DMS53 treated with DMSO at 0.1 percent for 48 hours (cell line): ENCODE measurements around the gene MAST4.

Source experiments
- DNase-seq: peaks from one replicate; lab custom pipeline; 2025; ENCODE audit not compliant: unreplicated experiment; lab: John Stamatoyannopoulos, UW

The MAST4 gene

DNA sequence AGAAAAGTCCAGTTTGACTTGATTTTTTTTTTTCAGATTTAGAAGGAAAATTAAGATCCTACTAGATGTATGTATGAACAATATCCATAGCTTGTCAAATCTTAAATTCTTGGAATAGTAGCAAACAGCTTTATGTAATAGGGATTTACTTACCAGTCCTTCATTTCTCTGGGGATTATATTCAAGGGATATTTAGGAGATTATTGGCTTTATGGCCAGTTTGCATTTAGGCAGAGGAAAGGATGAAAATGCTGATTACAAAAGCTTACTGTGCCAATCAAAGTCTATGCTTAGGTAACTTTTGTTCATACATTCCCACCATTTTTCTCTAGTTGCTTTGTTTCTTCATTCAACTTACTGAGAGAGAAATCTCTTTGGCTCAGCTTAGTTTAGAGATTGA lies 47.9 kb downstream of the MAST4 start:
- no peak for DNase-seq

DNA sequence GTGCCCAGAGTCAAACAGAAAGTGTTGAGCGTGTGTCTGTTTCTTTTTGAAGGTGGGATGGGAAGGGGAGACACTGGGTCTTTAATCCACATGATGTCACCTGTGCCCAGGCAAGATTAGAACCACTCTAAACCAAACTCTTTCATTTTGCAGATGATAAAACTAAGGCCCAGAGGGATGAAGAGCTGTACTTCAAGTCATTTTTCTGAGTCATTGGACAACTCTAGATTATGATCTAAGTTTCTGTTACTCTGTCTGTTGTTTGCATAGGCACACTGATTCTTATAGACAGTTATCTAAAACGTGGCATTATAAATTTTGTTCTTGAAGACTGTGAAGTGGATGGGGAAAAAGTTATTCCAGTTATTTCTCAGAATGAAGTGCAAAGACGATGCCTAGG lies 48.8 kb downstream of the MAST4 start:
- DNase-seq: no peak

DNA sequence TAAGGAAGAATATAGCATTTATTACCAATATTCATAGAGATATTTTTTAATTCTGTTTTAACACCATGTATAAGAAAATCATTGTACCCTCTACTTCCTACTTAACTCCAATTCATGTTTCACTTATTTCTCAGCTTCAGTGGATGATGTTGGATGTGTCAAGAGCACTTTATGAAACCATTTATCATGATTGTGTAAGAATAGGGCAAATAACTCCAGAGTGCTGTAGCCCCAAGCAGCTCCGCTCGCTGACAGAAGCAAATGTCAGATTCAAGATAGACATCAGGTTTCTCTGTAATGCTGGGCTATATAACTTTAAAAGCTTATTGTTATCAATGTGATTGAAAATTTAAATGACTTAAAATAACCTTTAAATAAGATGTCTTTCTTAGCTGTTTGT lies 50.4 kb downstream of the MAST4 start:
- DNase-seq: no peak

DNA sequence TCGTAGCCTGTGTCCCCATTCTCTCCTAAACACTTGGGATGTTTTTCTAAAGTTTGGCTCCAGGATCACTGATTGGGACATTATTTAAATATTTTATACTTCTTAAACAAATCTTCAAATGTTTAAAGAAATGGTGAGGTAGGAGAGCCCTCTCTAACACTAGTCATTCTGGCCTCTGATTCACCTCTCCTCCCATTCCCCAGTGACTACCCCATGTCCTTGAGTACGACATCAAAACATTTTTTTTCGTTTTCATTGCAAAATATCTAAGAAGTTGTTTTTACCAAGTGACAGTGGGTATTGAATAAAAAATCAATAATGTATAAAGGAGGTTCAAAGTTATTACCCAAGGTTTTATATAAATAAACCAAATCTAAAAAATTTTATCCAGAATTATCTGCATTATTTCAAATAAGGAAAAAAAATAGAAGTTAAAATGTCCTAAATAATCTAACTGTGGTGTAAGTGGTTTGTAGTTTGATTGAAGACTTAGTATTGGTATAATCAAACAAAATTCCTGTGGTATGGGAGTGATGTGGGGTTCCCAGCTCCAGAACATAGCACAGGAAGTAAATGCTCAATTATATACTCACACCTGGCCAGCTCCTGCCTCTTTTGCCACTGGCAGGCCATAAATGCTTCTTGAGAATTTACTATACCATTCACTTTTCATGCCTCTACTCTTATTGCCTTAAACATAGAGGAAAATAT lies 51.1 kb downstream of the MAST4 start:
- no peak for DNase-seq

DNA sequence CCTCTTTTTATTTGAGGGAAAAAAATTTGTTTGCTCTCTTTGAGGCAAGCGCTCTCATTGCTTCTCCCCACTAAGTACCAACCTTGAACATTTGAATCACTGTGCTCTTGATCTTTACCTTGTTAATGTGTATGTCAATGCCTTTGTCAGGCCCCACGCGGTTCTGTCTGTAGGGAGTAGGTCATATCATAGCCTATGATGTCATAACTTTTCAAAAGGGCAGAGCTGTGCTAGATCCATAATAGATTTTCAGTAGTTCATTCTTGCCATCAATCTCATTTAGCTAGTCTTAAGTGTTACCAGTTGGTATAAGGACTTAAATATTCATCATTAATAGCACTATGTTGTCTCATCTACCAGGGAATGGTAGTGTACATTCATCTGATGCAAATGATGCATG lies 56.6 kb downstream of the MAST4 start:
- no peak for DNase-seq

DNA sequence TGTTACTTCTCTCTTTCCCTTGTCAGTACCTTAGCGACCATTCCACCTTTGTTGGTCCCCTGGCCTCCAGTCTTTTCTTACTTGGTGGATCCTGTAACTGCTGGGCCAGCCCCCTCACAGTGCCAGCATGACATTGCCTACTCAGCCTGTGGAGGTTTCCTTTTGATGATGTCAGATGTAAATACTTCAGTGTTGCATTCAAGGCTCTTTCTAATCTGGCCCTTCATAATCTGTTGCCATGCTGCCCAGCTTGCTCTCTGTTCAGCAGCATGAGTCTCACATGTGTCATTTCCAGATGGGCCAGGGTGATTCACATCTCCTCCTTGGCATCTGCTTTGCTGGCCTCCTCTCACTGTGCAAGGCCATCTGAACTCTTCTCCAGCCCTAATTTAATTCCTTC lies 57.1 kb downstream of the MAST4 start:
- peak; percentile 53 for DNase-seq

DNA sequence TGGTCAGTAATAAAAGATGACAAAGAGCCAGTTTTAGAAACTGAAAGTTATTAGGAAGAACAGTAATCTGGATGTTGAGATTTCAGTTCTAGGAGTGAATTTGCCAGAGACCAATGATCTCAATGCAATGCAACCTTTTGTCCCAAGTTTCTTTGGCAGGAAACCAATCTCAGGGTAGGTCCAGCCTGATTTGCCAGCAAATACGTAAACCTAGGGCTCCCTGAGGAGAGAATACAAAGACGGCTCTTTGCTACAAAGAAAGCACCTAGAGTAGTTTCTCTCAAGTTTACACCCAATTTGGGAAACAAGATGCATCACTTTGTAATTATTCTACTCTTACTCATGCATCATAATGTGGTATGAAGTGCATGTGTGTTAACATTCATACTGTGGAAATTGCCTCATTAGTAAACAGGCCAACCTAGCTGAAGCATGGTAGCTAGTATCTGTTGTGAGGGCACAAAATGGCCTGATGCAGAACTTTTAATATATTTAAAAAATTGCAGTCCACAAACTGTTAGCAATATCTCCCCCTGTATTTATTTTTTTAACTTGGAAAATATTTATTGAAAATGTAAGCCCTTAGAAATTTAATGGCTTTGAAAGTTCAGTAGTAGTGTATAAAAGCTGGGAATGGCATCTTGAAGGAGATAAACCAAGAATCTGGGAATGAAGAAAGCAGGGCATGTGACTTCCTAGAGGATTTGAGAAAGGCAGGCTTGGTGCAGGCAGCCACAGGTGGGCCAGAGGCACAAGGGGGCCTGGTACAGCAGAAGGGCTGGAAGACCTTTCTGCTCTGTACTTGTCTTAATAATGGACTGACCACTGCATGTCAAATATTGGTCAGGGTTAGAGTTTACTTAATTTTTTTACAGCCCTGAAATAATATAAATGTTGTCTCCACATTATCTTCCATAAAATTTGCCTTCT lies 59.5 kb downstream of the MAST4 start:
- DNase-seq: no peak

DNA sequence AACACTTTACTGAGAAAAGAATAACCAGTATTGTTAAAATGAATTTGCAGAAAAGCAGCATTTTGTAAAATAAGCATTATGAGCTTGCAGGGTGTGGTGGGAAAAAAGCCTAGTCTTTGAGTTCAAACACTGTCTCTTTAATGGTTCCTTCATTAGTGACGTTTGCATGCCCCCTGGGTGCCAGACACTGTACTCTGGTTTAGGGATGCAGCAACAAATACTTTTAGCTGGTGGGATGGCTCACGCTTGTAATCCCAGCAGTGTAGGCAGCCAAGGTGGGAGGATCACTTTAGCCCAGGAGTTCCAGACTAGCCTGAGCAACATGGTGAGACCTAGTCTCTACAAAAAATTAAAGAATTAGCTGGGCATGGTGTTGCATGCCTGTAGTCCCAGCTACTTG lies 62.3 kb downstream of the MAST4 start:
- no peak for DNase-seq

DNA sequence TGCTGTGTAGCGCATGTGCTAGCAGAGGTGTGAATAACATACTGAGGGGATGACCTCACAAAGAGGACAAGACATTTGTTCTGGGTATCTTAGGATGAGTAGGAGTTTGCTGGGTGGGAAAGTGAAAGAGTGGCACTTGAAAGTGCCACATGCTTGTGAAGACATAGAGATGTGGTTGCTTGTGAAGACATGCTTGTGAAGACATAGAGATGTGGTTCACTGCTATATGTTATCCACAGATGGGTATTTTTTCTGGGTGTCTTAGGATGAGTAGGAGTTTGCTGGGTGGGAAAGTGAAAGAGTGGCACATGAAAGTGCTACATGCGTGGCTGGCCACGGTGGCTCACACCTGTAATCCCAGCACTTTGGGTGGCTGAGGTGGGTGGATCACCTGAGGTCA lies 63.6 kb downstream of the MAST4 start:
- DNase-seq: no peak

DNA sequence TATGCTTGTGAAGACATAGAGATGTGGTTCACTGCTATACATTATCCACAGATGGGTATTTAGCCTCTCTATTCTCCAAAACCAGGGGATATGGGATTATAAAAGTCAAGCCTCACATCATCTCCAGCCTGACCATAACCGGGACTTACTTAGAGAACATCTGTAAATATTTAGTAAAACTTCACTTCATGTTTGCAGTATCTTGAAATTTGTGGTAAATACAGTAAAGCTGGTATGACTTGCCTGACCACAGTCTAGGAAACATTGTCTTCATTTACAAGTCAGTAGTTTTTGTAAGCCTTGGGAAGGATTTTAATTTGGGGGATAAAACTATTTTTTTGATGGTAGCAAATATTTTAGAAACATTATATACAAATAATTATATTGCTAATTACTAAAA lies 64.2 kb downstream of the MAST4 start:
- no peak for DNase-seq

DNA sequence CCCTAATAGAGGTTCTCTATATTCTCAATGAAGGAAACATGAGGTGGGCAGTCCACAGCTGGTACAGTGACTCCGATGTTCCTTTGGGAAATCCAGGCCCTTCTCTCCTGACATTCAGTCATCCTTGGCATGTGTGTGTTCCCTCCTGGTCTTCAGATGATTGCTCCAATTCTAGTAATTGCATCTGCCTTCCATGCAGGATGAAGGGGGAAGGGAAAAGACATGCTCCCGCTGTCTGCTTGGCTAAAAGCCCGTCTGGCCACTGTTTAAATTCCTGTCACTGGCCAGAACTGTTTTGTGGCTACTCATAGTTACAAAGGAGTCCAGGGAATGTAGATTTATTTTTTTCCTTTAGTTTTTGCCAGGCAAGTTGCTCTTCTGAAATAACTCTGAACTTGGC lies 65.0 kb downstream of the MAST4 start:
- no peak for DNase-seq

DNA sequence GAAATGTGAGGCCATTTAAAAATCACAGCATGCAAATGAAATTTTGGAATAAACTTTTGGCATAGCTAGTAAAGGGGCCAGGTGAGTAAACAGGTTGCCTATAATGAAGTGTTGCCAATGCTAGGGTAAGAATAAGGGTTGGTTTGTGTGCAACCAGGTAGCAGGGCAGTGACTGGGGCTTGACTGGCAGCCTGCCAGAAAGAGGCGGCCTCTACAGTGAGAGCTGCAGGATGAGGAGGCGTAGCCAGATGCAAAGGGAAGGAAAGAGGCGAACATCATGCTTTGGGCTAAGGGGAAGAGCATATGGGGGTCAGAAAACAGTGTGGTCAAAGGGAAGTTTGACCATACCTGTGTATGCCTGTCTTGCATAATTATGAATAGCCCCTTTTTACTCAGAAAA lies 70.6 kb downstream of the MAST4 start:
- peak; percentile 14 for DNase-seq

DNA sequence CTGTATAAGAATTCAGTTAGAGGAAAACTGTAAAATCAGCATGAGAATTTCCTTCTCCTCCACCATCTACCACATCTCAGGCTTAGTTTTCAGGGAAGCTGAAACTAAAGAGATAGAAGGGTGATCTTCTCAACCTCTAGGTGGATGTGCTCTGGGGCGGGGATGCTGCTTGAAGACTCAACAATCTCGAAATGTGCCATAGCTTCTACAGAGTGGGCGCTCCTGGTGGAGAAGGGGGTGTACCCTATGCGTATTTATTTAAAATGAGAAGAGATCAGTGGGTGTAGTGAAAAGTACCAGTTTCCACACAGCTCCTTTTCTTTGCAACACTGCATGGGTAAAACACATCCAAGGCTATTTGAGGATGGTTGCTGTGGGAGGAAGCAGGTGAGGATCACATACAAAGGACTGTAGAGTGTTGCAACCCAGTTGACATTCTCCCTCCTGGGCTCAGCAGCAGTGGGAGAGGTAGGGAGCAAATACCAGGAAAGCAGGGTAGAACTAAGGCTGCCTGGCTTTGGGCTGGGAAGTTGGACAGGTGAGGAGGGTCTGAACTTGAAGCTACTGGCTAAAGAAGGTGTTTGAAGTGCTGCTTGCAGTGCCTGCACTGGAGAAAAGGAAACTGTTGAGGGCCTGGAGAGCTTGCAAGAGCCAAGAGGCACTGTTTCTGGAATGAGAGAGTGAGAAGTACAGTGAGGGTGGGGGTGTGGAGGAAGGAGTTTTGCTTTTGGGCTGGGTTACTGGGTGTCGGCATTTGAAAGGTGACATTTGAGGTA lies 73.1 kb downstream of the MAST4 start:
- no peak for DNase-seq

DNA sequence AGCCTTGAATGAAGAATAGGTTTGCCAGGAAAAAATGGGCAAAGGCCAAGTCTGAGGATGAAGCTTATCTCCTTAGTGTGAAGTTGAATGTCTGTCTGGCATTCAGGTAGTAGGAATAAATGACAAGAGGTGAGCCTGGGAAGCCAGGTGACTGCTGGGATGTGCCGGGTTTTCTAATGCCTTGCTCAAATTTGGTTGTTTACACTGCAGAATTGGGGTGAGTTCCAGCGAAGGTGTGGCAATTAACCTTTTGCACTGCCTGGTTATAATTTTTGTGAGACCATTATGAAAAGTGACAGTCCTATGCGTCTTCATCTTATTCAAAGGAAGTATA lies 73.6 kb downstream of the MAST4 start:
- DNase-seq: no peak

DNA sequence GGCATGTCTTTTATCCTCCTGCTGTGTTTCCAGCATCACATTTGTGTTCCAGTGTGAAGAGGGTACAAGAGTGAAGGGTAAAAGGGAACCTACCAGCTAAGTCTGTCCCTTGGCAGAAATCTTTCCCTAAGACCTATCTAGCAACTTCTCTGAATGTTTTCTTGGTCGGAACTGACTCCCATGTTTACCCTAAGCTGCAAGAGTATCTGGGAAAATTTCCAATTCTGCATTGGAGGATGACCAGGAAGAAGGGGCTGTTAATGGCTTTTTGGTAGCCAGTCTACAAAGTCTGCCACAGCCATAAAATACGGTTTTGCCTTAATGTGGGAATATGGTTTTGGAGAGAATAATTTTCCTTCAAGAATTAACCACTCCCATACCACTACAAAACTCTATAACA lies 75.1 kb downstream of the MAST4 start:
- no peak for DNase-seq

DNA sequence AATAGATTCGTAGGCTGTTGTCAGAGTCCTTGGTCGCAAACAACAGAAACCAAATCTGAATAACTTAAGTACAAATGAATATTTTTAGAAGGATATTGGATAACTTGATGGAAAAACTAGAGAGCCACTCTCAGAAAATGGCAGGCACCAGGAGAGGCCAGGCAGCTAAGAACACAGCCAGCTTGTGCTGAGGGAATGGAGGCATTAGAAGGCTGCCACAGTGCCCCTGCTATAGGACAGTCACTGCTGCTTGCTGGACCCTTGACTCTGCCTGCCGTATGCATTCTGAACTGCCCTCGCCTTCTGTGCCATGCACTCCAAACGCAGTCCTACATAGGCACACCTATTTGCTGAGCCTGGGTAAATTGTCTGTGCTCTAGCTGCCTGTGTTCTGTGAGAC lies 78.6 kb downstream of the MAST4 start:
- DNase-seq: no peak

DNA sequence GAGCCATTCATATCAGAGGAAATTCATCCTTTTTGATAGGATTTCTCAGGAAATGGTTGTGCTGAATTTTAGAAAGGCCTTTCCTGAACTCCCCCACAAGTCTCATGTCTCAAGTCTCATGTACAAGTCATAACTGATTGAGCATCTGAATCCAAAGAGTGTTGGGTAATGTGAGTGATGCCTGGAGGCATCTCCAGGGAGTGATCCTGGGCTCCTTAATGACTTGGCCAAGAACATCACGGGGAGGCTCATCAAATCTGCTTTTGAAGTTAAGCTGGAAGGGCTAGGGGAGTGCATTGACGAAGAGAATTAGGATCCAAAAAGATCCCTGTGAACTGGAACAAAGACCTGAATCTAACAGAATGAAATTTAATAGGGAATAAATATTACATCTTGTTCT lies 79.2 kb downstream of the MAST4 start:
- no peak for DNase-seq

DNA sequence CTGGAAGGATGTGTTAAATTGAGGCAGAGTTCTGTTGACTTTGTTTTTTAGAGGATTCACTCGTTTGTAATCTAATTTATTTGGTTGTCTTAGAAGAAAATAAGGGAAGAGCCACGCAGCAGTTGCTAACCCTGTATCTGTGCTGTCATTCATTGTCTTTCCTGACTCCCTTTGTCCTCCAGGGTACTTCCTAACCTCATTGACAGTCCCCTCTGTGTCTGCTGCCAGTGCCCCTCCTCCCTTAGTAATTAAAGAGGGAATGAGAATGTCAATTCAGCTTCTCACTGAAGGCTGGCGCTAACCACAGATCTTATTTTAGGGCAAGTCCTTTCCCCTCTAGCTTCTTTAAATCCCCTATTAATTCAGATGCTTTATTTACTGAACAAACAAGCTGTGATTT lies 84.0 kb downstream of the MAST4 start:
- DNase-seq: no peak

DNA sequence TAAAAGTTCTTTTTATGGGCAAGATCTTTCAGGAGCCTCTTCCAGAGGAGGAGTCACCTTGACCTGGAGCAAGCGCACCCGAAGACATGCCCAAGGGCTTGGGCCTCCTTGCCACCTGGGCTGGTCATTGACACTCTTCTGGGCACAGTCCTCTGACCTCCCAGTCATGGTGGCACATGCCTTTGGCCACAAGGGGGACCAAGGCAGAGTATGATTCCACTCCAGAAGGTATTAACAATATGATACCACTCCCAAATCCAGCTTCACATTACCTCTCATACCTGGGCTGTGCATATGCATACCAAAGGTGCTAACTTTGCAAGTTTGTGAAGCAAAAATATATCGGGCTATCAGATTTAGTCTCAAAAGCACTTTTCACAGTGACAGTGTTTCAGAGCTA lies 84.6 kb downstream of the MAST4 start:
- DNase-seq: no peak

DNA sequence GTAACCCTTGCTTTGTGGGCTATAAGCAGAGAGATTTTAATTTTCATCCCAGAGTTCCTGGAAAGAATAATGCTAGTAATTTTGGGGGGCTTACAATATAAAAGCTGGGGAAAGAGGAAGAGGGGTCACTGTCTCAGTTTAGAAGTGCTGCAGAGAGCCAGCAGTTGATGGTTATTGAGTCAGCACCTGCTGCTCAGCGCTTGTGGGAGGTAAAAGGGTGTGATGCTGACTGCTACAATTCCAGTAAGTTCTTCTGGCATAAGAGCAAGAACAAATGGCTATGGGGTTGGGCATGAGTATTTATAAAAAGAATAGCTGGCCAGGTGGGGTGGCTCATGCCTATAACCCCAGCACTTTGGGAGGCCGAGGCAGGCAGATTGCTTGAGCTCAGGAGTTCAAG lies 88.5 kb downstream of the MAST4 start:
- no peak for DNase-seq

DNA sequence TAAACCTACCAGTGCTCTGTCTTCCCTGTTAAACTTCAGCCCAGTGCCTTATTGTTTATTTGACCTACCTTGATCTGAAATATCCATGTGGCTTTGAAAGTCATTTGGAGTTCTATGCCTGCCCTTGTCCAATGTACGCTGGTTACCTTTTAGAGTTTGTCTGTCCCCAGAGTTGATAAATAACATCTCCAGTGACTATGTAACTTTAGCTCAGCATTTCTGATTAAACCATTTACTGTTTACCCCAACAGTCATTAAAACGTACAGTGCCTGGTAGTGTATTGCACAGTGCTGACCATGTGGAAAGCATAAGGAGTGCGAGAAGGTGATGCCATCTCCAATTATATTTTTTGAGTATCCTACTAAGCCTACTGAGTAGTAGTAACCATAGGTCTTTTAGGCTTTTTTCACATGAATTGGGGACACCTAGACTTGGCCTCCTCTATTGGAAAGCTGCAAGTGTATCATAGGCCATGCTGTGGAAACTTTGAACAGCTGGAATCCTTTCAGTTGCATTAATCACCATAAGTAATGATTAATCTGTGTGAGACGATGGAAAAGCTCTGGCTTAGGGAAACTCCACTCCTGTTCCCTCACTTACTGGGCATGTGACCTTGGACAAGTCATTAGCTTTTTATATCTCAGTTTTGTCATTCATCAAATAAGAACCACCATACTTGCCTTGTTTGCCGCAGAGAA lies 93.5 kb downstream of the MAST4 start:
- no peak for DNase-seq
